A549 (cell line): ENCODE data around the gene SYDE1. TPM values are rescaled to one million over a fixed set of nuclear protein-coding genes. Genes with fewer than 3 reads are reported as not detected.

Experiments
- ATAC-seq, 2 experiments: fragments of 200-7000 bp in 1 of 2; fragments of >200 bp in 1 of 2; cut with Nextera tagmentation in 1 of 2; cut with Tn5 transposase in 1 of 2; 3 replicates each; pipeline versions ENCODE4 v1.8.0 to v1.9.1; 2018 to 2020; ENCODE audit warnings: mild to moderate bottlenecking in 1 of 2, moderate library complexity in 1 of 2
- CTCF ChIA-PET: fragments of 300-600 bp; sonication (Branson Sonifier 250); formaldehyde crosslinking; extraction: SDS; loops from one replicate; lab custom pipeline; 2021; ENCODE audit warnings: antibody characterized with exemption, inconsistent platforms; lab: Yijun Ruan, JAX
- POLR2A ChIA-PET: fragments of 350-600 bp; formaldehyde crosslinking; extraction: SDS; loops from one replicate; lab custom pipeline; 2021; ENCODE audit warnings: antibody characterized with exemption, inconsistent platforms; lab: Yijun Ruan, JAX
- DNase-seq, 2 experiments: peaks; one replicate each; pipeline versions ENCODE4 v3.0.0 to v3.0.0-alpha.2; 2011 to 2016; ENCODE audit warnings: low read depth in 1 of 2, low spot score in 1 of 2
- FAIRE-seq: peaks from 2 replicates; lab custom pipeline; 2011; peaks lifted over from hg19 to GRCh38; lab: Jason Lieb, UNC
- H3K27ac ChIP-seq, 2 experiments: fragments of >200 bp; sonication (Bioruptor Twin); formaldehyde crosslinking; 3 replicates each; pipeline ENCODE4 v1.5.1; 2016 to 2017
- H3K4me1 ChIP-seq: fragments of >200 bp; sonication (Bioruptor Twin); formaldehyde crosslinking; 3 replicates; pipeline ENCODE4 v1.6.1; 2016
- H3K4me2 ChIP-seq: fragments of >200 bp; sonication (Bioruptor Twin); formaldehyde crosslinking; 3 replicates; pipeline ENCODE4 v1.6.1; 2016
- H3K4me3 ChIP-seq: fragments of >200 bp; sonication (Bioruptor Twin); formaldehyde crosslinking; 3 replicates; pipeline ENCODE4 v1.5.1; 2016
- H3K9me3 ChIP-seq: fragments of >200 bp; sonication (Bioruptor Twin); formaldehyde crosslinking; 3 replicates; pipeline ENCODE4 v1.6.1; 2016
- BCL3 ChIP-seq: fragments of >200 bp; sonication (Bioruptor Twin); formaldehyde crosslinking; IDR thresholded peaks from 3 replicates; pipeline ENCODE4 v1.6.1; 2016
- CBX2 ChIP-seq: fragments of 200-600 bp; sonication (generic); IDR thresholded peaks from 2 replicates; pipeline ENCODE4 v1.6.1; 2016; ENCODE audit warnings: low read depth, mild to moderate bottlenecking, borderline replicate concordance
- CBX8 ChIP-seq: fragments of 200-600 bp; sonication (generic); IDR thresholded peaks from 2 replicates; pipeline ENCODE4 v1.6.1; 2016
- CEBPB ChIP-seq, 2 experiments: fragments of >200 bp in 1 of 2; sonication (Bioruptor Twin) in 1 of 2; formaldehyde crosslinking in 1 of 2; IDR thresholded peaks; 2 replicates each; pipeline ENCODE4 v1.6.1; 2012 to 2016
- EHF ChIP-seq: fragments of 250-450 bp; sonication (Bioruptor Pico); IDR thresholded peaks from 2 replicates; pipeline ENCODE4 v1.5.0; 2020; ENCODE audit warnings: mild to moderate bottlenecking
- EHMT2 ChIP-seq: fragments of 200-600 bp; sonication (generic); IDR thresholded peaks from 2 replicates; pipeline ENCODE4 v1.6.1; 2016; ENCODE audit warnings: antibody characterized with exemption, low read depth, mild to moderate bottlenecking, moderate library complexity
- ELK1 ChIP-seq: fragments of 150-350 bp; IDR thresholded peaks from 2 replicates; pipeline ENCODE4 v1.6.1; 2014; ENCODE audit warnings: low read depth, mild to moderate bottlenecking, low read length
- HES2 ChIP-seq: fragments of >200 bp; sonication (Bioruptor Twin); formaldehyde crosslinking; IDR thresholded peaks from 2 replicates; pipeline ENCODE4 v1.6.1; 2016
- HOXA7 ChIP-seq: fragments of 250-450 bp; sonication (Bioruptor Pico); IDR thresholded peaks from 2 replicates; pipeline ENCODE4 v1.5.0; 2020; ENCODE audit warnings: mild to moderate bottlenecking, moderate library complexity
- JUN ChIP-seq, 2 experiments: fragments of >200 bp; sonication (Bioruptor Twin); formaldehyde crosslinking; IDR thresholded peaks; 2 replicates in 1 of 2; 3 replicates in 1 of 2; pipeline ENCODE4 v1.6.1; 2016 to 2017
- JUNB ChIP-seq: fragments of >200 bp; sonication (Bioruptor Twin); formaldehyde crosslinking; IDR thresholded peaks from 2 replicates; pipeline ENCODE4 v1.6.1; 2016
- KDM5A ChIP-seq: fragments of 200-600 bp; sonication (generic); IDR thresholded peaks from 2 replicates; pipeline ENCODE4 v1.6.1; 2016; ENCODE audit warnings: antibody characterized with exemption, mild to moderate bottlenecking
- MYC ChIP-seq: IDR thresholded peaks from 2 replicates; pipeline ENCODE4 v1.6.1; 2012; ENCODE audit warnings: mild to moderate bottlenecking, inconsistent platforms, low read length, improper control_type of control experiment, borderline replicate concordance
- NPAS2 ChIP-seq: fragments of 250-450 bp; sonication (Bioruptor Pico); IDR thresholded peaks from 2 replicates; pipeline ENCODE4 v1.8.0; 2022; ENCODE audit warnings: mild to moderate bottlenecking, moderate library complexity, borderline replicate concordance
- NR3C1 ChIP-seq: fragments of >200 bp; sonication (Bioruptor Twin); formaldehyde crosslinking; IDR thresholded peaks from 3 replicates; pipeline ENCODE4 v1.6.1; 2017
- PBX3 ChIP-seq: IDR thresholded peaks from 2 replicates; pipeline ENCODE4 v1.6.1; 2012
- PHF8 ChIP-seq: fragments of 200-600 bp; sonication (generic); IDR thresholded peaks from 2 replicates; pipeline ENCODE4 v1.6.1; 2016; ENCODE audit warnings: low read depth, mild to moderate bottlenecking, antibody characterized with exemption, moderate library complexity, borderline replicate concordance
- REST ChIP-seq: fragments of 200-600 bp; sonication (generic); IDR thresholded peaks from 2 replicates; pipeline ENCODE4 v1.6.1; 2016; ENCODE audit warnings: antibody characterized with exemption, mild to moderate bottlenecking, moderate library complexity
- TFCP2L1 ChIP-seq: fragments of 250-450 bp; sonication (Bioruptor Pico); IDR thresholded peaks from 2 replicates; pipeline ENCODE4 v1.5.0; 2021; ENCODE audit warnings: mild to moderate bottlenecking
- TP53 ChIP-seq: fragments of 250-450 bp; sonication (Bioruptor Pico); IDR thresholded peaks from 2 replicates; pipeline ENCODE4 v1.5.0; 2021; ENCODE audit warnings: mild to moderate bottlenecking, moderate library complexity
- USF2 ChIP-seq: fragments of 450-650 bp; IDR thresholded peaks from 2 replicates; pipeline ENCODE4 v1.6.1; 2014; ENCODE audit warnings: antibody characterized with exemption
- WGBS: methylation state at CpG from one replicate; pipeline ENCODE4 v1.1.6; 2017; ENCODE audit errors: missing lambda C conversion rate; 5-methylcytosine and 5-hydroxymethylcytosine counted together
- polyA plus RNA-seq, 4 experiments: library from polyadenylated mRNA; depleted of rRNA in 3 of 4; stranded (reverse); fragments of >200 nt; fragmentation: RNase III in 1 of 4; extraction: RNeasy Plus Mini Kit Qiagen cat#74134 plus additional on column Dnase treatment in 1 of 4; gene quantifications; 2 replicates in 3 of 4; 3 replicates in 1 of 4; pipeline ENCODE4 v1.2.3, GENCODE V29; 2011 to 2017

The SYDE1 gene
- polyA plus RNA-seq, 2 of the 4 experiments (the other 2 are of a cell fraction) = 5.5 to 8.8 TPM

- TF ChIP-seq BCL3 (no peak), ELK1 (no peak)
Observed at GRCh38 chr19:15091918-15092753, 15.1 kb upstream of the SYDE1 start (continued).

GRCh38 chr19:15093001-15093400, 14.2 kb upstream of the SYDE1 start:
- Histone ChIP-seq H3K27ac (no peak overlapping the region), H3K4me1 (0 out of 3 replicates have a peak, but pooled peaks cover 5% of the 10 kb centered on the region), H3K4me3 (no peak overlapping the region), H3K9me3 (no peaks in the 10 kb centered on the region), H3K4me2 (no peak overlapping the region)
- no peak for DNase-seq
- no peak for ATAC-seq
- no peak for FAIRE-seq
- no peak for TF ChIP-seq EHF
- TF ChIP-seq CBX2 = no peak
- no peak for TF ChIP-seq JUN (IDR thresholded peaks at IDR 0.05)
- no peak for TF ChIP-seq CBX8
- no peak for TF ChIP-seq NPAS2 (CRISPR knock-in tag)
- no peak for TF ChIP-seq TP53 (CRISPR knock-in tag)
- no peak for TF ChIP-seq PHF8
- no peak for TF ChIP-seq KDM5A
- TF ChIP-seq EHMT2 = no peak
- TF ChIP-seq HOXA7 (CRISPR knock-in tag) = no peak
- TF ChIP-seq CEBPB (IDR thresholded peaks at IDR 0.05) = no peak
- no peak for TF ChIP-seq TFCP2L1
- TF ChIP-seq MYC = no peak
- no peak for TF ChIP-seq ELK1
- no peak for TF ChIP-seq HES2
- no peak for TF ChIP-seq PBX3
- TF ChIP-seq JUNB = no peak
- TF ChIP-seq NR3C1 = no peak
- TF ChIP-seq USF2 = no peak
- no peak for TF ChIP-seq REST
- CTCF ChIA-PET = interaction anchor here (0.6 to 2.4 kb wide), 11 partner anchors 8 to 787 kb away, joined by 3 to 21 read pairs (median 5); partner anchors contain the start of gene OR1I1
- POLR2A ChIA-PET = no interaction called here
- WGBS = 66% methylated on average over 2 of the region's 2 CpGs
